NCI-H1694 treated with DMSO at 0.1 percent for 48 hours (cell line): ENCODE measurements around the gene NEURL3.
"Not testable (repeated sequence)": the region's sequence is repeated elsewhere in the genome, so short reads cannot be mapped to it uniquely, and the experiment has no call there.

ENCODE experiments used
- DNase-seq: peaks from one replicate; lab custom pipeline; 2025; lab: John Stamatoyannopoulos, UW

NEURL3 gene

DNA sequence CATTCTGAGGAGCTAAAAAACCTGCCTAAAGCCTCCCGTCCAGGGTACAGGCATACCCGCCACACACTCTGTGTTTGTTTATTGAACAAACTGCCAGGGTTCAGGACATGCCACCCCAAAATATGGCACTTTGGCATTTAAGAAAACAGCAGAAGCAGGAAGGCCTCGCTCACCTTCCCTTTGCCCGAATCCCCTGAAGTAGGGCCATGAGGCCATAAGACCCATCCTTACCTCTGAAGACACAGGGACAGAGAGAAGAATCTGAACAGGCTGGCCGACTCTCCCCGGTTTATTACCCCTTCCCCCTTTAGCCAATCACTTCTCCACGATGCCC lies 1.7 kb upstream of the NEURL3 start:
- DNase-seq: no peak

DNA sequence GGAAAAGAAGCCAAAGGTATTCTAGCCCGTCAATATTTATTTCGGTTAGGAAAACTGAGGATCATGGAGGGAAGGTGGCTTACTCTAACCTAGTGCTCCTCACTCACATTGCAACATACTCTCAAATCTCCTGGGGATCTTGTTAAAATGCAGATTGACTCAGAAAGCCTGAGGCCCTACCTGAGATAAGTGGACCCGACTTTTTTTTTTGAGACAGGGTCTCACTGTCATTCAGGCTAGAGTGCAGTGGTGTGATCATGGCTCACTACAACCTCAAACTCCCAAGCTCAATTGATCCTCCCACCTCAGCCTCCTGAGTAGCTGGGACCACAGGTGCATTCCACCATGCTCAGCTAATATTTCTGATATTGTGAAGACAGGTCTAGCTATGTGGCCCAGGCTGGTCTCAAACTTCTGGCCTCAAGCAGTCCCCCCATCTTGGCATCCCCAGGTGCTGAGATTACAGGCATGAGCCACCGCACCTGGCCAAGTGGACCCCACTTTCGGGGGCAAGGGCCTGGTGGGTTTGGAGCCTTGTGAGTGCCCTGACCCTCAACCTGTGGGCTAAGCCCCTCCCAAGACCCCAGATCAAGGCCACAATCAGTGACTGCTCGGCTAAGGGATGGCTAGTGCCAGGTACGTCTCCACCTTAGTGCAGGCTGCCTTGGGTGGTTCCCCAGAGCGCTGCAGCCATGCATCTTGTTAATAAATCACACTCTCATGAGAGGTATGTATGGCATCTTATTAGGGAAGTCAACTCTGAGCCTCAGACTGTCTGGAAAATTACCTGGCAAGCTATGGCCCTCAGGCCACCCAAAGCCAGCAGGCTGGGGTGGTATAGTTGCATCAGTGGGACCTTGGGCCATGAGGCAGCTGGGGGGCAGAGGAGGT lies 1.1 kb upstream of the NEURL3 start:
- DNase-seq: no peak

DNA sequence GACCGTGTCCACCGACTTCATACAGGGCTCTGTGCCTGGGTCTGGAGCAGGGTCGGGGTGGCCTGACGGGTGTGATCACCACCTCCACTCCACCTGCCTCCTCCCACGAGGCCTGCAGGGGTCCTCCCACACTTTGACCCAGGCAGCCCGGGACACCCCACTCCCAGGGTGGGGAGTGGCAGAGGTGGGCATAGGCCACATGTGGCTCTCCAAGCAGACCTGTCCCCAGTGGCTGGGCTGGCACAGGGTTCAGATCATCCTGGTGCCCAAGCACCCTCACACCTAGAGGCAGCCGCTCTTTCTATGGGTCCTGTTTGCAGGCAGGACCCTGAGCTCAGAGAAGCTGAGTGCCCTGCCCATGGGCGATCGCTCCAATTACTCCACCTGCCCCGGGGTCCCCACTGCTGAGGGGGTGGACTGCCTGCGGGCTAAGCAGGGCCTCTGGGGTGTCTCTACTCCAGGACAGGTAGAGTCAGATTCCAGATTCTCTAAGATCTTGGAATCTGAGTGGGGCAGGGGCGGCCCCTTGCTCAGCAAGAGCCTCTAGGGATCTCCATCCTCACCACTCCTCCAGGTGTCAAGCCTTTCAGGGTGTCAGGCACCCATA lies 1.4 kb downstream of the NEURL3 start:
- DNase-seq: no peak

DNA sequence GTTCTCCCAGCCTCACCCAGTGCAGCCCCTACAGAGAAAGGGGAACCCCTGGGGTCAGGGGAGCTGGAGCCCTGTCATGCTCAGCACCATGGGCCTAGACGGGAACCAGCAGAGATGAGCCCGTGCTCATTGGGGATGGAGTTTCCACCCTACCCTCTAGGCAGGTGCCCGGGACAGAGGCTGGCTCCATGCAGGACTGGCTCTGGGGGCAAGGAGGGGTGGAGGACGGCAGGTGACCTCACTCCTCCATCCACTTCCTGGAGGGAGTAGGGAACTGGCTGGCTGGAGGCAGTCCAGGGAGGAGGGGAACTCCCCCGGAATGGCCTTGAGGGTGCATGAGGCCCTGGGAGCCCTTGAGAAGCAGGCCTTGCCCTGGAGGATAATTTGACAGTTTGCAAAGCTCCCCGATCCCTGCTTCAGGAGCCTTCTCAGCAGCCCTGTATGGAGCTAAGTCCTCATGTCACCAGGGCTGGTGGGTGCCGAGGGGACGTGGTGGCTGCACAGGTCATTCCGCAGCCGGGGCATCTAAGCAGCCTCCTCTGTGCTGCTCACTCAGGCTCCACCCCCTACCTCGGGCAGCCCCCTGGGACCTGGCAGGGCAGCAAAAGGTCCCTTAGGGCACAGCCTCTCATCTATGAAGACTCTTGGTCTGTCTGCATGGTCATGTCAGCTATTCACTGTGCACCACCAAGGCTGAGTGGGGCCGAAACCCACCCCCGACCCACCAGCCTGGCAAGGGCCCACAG lies 2.1 kb downstream of the NEURL3 start:
- DNase-seq: no peak

DNA sequence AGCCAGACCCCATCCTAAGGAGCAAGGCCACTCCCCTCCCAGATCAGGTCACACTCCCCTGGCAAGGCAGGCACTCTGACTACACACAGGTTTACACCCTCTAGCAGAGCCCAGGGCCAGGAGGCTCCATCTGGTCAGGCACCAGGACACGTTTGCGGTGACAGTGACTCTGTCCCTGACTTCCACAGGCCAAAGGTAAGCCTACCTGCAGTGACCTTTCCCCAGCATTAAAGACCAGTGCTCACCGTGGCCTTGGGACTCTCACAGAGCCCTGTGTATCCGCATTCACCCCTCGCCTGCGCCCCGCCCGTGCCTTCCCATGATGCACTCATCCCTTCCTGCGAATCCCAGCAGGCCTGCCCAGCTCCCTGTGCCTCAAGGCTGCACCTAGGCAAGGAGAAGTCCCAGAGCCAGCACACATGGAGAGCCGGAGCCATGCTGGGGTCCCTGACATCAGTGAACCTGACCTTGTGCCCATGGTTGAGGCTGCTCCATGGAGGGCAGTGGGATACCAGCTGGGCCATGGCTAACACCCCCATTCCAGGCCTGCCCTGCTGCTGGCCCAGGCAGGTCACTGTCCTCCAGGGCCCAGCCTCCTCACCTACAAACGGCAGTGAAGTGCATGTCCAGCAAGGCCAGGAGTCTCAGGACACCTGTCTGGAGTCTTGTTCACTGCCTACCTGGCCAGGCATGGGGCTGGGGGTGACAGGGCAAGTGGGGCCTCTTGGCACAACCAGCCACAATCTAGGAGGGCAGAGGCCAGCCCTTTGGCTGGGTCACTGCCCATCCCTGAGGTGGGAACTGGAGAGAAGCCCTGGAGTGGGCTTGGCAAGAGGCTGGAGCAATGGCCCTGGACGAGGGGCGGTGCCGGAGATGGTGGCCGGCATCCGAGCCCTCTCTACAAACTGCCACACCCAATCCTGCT lies 3.0 kb downstream of the NEURL3 start:
- DNase-seq: no peak

DNA sequence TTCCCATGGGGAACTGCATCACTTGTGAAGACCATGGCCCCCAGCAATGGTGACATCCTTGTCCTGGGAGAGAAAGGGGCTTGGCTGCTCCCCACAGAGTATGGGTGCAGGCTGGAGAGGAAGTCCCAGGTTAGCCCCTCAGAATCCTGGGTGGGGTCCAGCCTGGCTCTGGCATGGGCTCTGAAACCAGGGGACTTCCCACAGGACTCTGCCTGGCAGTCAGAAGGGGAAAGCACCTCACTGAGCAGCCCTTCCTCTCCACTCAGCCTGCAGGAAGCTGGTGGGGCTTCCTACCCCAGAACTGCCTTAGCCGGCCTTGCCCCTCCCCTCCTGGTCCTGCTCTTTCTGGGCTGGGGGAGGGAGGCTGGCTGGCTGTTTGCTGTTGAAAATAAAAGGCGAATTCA lies 3.7 kb downstream of the NEURL3 start:
- no peak for DNase-seq

DNA sequence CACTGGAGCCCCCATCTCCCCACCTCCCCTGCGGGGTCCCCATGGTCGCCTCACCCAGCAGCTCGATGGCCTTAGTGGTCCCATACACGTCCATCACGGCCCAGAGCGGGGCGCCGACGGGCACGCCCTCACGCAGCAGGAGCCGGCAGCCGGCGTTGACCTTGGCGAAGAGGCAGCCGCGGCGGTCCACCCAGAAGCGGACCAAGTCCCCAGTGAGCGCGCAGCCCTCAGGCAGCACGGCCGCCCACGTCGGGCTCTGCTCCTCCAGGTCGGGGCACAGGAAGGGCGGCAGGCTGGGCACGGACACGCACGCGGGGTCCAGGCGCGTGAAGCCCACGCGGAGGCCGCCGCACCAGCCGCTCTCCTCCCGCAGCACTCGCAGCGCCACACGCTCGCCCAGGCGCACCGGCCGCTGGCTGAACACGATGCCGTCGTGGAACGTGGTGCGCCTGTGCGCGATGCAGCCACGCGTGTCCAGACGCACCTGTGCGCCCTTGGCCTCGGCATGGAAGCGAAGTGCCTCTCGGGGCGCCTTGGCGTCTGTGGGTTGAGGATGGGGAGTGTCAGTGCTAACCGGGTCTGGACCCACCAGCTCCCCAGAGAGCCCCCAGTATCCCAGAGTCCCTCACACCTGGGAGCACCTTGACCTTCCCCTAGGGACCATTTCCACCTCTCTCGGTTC lies 4.6 kb downstream of the NEURL3 start:
- DNase-seq: no peak

DNA sequence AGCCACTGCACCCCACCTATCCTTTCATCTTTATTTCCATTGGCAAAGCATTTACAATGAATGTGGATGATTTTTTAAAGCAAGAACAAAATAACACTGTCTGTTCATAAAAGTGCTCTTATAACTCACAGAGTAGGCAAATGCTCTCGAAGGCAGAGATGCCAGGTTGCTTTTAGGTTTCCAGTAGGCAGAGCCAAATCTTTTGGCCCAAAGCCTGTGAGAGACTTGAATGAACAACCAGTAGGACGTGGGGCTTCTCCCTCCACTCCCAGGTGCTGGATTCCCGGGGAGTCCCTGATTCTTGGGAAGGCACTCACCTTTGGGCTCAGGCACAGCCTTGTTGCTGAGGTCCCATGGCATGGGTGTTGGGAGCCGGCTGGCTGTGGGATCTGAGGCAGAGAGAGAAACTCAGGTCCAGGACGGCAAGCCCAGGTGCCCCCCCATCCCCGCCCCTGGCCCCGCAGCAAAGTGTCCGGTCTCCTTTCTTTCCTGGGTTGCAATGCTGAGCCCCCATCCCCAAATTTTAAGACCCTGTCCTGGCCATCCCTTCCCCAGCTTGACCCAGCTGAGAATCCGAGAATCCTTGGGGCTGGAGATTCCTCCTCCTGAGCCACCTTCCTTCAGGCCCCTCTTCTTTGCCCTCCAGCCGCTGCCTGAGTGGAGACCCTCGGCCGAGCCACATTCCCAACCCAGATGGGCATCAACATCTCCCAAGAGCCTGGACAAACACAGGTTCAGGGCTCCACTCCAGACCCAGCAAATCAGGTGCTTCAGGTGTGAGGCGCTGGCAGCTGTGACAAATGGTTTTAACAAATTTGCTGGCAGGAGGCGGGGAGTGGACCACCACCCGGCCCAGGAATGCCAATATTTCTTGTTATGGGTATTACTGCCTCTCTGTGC lies 5.8 kb downstream of the NEURL3 start:
- no peak for DNase-seq

DNA sequence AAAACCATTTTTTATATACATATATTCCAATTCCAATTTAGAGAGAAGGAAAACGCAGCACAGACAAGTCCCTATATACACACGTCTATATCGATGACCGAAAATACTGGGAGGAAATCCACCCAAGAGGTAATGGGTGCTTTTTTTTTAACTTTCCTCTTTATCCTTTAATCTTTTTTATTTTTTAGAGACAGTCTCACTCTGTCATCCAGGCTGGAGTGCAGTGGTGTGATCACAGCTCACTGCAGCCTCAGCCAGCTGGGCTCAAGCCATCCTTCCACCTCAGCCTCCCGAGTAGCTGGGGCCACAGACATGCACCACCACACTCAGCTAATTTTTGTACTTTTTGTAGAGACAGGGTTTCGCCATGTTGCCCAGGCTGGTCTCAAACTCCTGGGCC lies 6.5 kb downstream of the NEURL3 start:
- DNase-seq: not testable (repeated sequence)

DNA sequence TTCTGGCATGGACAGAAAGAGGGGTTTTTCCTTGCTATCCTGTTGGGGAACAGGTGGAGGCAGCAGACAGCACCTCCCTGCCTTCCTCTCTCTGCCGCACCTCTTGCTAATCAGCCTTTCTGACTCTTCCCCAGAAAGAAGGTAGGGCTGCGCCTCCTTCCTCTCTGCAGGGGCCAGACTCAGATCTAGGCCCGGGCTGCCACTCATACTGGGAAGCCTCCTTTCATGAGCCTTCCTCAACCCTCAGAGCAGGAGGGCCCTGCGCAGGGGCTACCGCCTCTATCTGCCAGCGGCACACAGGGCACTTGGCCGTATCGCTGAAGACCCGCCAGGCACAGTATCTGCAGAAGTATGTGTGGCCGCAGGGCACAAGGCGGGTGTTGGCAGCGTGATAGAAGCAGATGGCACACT lies 7.1 kb downstream of the NEURL3 start:
- DNase-seq: peak; percentile 5

DNA sequence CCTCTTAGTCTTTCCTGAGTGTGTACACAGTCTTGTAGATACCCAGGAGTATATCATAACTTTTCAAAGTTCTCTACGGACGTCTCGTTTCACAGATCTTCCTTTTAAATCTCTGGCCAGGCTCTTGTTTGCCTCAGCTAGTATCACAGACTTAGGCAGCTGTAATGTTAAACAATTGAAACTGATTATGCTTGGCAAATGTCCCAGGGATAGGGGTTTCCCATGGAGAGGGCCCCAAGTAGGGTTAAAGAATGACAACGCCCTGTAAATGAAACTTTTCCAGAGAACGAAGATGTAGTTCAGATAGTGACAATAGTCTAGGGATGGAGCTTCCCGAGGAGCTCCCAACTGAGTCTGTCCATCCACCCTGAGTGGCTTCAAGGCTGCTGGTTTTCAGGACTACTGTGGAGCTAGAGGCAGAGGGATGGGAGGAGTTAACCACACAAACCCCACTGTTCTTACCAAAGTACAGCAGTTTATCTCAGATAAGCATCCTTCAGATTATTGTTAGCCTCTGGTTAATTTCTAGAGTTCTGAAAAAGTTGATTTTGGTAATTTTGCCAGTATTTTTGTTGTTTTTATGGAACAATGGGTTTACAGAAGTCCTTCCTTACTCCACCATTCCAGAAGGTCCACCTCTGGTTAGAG lies 9.1 kb downstream of the NEURL3 start:
- DNase-seq: no peak

DNA sequence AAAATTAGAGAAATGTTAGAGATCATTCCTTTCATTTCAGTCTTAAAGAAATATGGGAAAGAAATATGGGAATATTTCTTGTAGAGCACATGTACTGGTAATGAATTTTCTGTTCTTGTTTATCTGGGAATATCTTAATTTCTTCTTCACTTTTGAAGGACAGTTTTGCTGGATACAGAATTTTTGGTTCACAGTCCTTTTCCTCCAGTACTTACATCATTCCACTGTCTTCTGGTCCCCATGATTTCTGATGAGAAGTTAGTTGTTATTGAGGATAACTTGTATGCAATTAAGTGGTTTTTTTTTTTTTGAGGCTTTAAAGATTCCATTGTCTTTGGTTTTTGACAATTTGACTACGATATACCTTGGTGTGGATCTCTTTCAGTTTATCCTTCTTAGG lies 11.0 kb downstream of the NEURL3 start:
- no peak for DNase-seq

DNA sequence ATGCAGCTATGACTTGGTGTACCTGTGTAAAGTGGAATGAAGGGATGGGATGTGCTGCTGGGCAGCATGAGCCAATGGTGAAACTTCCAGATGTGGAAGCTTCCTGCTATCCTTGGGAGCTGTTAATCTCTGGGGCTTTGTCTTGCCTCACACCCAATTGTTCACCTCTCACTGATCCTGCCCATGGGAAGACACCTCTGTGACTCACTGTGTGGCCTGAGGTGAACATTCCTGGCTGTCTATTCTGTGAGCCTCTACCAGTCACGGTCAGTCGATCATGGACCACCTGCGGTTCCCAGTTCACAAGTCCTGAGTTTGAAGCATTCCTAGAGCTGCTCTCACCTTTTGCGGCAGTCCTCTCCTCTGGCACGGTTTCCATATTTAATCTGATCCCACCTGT lies 12.1 kb downstream of the NEURL3 start:
- no peak for DNase-seq

DNA sequence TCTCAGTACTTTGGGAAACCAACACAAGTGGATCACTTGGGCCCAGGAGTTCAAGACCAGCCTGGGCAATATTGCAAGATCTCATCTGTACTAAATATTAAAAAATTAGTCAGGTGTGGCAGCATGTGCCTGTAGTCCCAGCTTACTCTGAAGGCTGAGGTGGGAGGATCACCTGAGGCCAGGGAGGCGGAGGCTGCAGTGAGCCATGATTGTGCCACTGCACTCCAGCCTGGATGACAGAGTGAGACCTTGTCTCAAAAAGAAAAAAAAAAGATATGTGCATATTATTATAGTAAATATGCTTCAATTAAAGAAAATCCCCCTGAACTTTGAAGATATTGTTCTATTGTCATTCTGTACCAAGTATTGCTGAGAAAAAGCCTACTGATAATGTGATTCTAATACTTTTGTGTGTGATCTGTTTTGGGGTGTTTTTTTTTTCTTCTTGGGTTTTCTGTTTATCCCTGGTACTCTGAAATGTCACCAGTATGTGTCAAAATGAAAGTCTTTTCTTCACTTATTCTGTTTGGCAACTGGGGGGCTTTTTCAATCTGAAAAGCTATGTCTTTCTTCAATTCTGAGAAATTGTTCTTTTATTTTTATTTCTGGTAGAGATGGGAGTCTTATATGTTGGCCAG lies 13.2 kb downstream of the NEURL3 start:
- DNase-seq: no peak

DNA sequence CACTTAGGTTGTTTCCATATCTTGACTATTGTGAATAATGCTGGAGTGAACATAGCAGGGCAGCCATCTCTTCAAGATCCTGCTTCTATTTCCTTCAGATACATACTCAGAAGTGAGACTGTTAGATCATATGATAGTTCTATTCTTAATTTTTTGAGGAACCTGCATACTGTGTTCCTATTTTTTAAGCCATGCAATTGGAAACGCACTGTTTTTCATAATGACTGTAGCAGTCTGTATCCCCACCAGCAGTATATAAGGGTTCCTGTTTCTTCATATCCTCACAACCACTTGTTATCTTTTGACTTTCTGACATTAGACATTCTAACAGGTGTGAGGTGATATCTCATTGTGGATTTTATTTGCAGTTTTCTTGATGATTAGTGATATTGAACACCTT lies 15.5 kb downstream of the NEURL3 start:
- no peak for DNase-seq

DNA sequence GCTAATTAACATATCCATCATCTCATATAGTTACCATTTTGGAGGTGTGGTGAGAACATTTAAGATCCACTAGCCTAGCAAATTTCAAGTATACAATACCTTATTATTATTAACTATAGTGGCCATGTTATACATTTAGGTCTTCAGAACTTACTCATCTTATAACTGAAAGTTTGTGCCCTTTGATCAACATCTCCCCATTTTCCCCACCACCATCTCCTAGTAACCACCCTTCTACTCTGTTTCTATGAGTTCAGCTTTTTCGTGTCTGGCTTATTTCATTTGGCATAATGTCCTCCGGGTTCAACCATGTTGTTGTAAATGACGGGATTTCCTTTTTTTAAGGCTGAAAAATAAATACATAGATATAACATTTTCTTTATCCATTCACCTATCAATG lies 15.9 kb downstream of the NEURL3 start:
- no peak for DNase-seq

DNA sequence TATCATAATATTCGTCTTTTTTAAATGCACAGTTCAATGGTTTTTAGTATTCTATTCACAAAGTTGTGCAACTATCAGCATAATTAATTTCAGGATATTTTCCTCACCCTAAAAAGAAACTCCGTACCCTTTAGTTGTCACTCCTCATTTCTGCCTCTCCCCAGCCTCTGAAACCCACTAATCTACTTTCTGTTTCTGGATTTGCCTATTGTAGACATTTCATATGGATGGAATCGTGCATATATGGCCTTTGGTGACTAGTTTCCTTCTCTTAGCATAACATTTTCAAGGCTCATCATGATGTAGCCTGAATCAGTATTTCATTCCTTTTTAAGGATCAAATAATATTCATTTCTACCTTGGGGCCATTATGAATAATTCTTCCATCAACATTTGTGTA lies 18.5 kb downstream of the NEURL3 start:
- no peak for DNase-seq

DNA sequence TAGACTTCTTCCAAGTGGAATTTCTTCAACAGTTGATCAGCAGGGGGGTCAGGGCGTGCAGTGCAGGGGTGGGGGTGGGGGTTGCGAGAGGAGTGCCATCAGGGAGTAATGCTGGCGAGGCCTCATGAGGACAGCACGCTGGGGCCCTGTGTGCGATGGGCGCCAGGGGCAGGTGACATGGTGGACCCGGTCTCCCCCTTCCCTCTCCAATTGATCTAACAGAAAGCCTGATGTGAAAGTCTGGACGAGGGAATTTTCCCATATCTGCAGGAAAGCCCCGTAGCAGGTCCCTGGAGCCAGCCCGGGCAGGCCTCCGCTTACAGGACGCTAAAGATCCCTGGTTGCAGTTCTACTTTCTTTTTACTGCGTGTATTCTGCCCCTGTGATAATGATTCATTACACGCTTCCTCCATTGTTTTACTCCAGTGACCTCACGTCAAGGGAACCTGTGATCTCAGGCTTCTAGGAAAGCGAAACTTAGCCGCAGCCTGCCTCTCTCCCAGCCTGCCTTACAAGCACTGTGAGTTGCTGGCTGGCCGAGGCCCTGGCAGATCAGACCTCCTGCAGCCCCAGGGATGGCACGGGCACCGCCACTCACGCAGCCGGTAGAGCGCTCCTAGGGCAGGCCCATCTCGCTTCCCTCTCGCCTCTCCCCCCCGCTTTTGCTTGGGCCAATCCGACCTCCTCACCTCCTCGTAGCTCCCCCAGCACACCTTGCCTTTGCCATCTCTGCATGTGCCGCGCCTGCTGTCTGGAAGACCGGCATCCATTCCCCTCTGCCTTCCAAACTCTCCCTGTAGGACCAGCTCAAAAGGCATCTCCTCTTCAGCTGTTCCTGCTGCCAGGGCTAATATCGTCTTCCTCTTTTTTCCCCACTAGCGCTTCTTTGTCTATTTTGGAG lies 19.2 kb downstream of the NEURL3 start:
- DNase-seq: no peak
